Cardiac muscle cell (in vitro differentiated cells and primary cell): Measurements from ENCODE around the gene KRT15. TPM values are rescaled to one million over a fixed set of nuclear protein-coding genes. Genes with fewer than 3 reads are reported as not detected.

Experiments
- DNase-seq, 2 donors: peaks; one replicate each; pipeline versions ENCODE4 v3.0.0 to v3.0.0-alpha.2; 2010 to 2017; ENCODE audit warnings: low read depth in 1 of 2, low spot score in 1 of 2
- H3K27ac ChIP-seq: fragments of 200-600 bp; sonication (generic); 2 replicates; pipeline ENCODE4 v1.5.1; 2016
- H3K27me3 ChIP-seq: fragments of 200-600 bp; sonication (generic); 2 replicates; pipeline ENCODE4 v1.6.0; 2016; ENCODE audit warnings: control low read depth
- H3K36me3 ChIP-seq: fragments of 200-600 bp; sonication (generic); 2 replicates; pipeline ENCODE4 v1.5.1; 2016; ENCODE audit warnings: control low read depth
- H3K4me1 ChIP-seq: fragments of 200-600 bp; sonication (generic); 2 replicates; pipeline ENCODE4 v1.8.1; 2017; ENCODE audit warnings: low read depth, mild to moderate bottlenecking, mixed run types
- H3K4me3 ChIP-seq: fragments of 200-600 bp; sonication (generic); 2 replicates; pipeline ENCODE4 v1.5.1; 2016; ENCODE audit warnings: mild to moderate bottlenecking
- H3K9me3 ChIP-seq: fragments of 200-600 bp; sonication (generic); 2 replicates; pipeline ENCODE4 v1.5.1; 2017; ENCODE audit warnings: low read depth, mild to moderate bottlenecking, control low read depth
- CTCF ChIP-seq: IDR thresholded peaks from 2 replicates; pipeline ENCODE4 v1.5.1; 2012; ENCODE audit warnings: low read depth, mild to moderate bottlenecking, low read length
- polyA plus RNA-seq: library from polyadenylated mRNA; unstranded; fragments of >200 nt; fragmentation: Nextera tagmentation; extraction: Ambion mirVana; gene quantifications from 2 replicates; pipeline ENCODE4 v1.2.1, GENCODE V29; 2016
- total RNA-seq: library from RNA; depleted of rRNA; stranded (reverse); fragments of >200 nt; gene quantifications from 2 replicates; pipeline ENCODE4 v1.2.3, GENCODE V29; 2016

KRT15 gene
- total and polyA plus RNA-seq, 2 experiments from 2014 or later: 0.09 TPM; not detected in 1

GRCh38 chr17:41511716-41512115 lies 7.0 kb downstream of the KRT15 start:
- H3K27me3 ChIP-seq: no peaks in the 10 kb centered on the region
- no peaks in the 10 kb centered on the region for H3K36me3 ChIP-seq
- H3K9me3 ChIP-seq: no peaks in the 10 kb centered on the region
- no peak overlapping the region for H3K27ac ChIP-seq
- no peaks in the 10 kb centered on the region for H3K4me1 ChIP-seq
- no peak for DNase-seq
- H3K4me3 ChIP-seq: no peak overlapping the region
- no peak for TF ChIP-seq CTCF

- Histone ChIP-seq H3K4me3 (no peak overlapping the region), H3K27me3 (no peaks in the 10 kb centered on the region), H3K4me1 (no peaks in the 10 kb centered on the region), H3K36me3 (no peaks in the 10 kb centered on the region), H3K9me3 (no peaks in the 10 kb centered on the region), H3K27ac (no peak overlapping the region)
- TF ChIP-seq CTCF: no peak
- DNase-seq: no peak
These were observed 7.6 kb downstream of the KRT15 start for GRCh38 chr17:41511116-41511515.

- no peak for DNase-seq
- Histone ChIP-seq H3K9me3 (no peaks in the 10 kb centered on the region), H3K4me1 (no peaks in the 10 kb centered on the region), H3K27me3 (no peaks in the 10 kb centered on the region), H3K36me3 (no peaks in the 10 kb centered on the region), H3K4me3 (no peak overlapping the region), H3K27ac (no peak overlapping the region)
- TF ChIP-seq CTCF: no peak
These were observed 8.2 kb downstream of the KRT15 start for GRCh38 chr17:41510251-41511065.

GRCh38 chr17:41507315-41507880 lies 11.3 kb downstream of the KRT15 start:
- Histone ChIP-seq H3K27ac (no peak overlapping the region), H3K27me3 (no peaks in the 10 kb centered on the region), H3K36me3 (no peaks in the 10 kb centered on the region), H3K4me1 (no peaks in the 10 kb centered on the region), H3K4me3 (no peak overlapping the region), H3K9me3 (no peaks in the 10 kb centered on the region)
- DNase-seq: no peak
- no peak for TF ChIP-seq CTCF

- no peak for DNase-seq
- Histone ChIP-seq H3K4me3 (no peak overlapping the region), H3K36me3 (no peaks in the 10 kb centered on the region), H3K27me3 (no peaks in the 10 kb centered on the region), H3K4me1 (no peaks in the 10 kb centered on the region), H3K9me3 (no peaks in the 10 kb centered on the region), H3K27ac (no peak overlapping the region)
- no peak for TF ChIP-seq CTCF
These were observed 12.6 kb downstream of the KRT15 start for GRCh38 chr17:41505809-41506767.
